NCI-H2196 treated with DMSO at 0.1 percent for 48 hours (cell line): Measurements from ENCODE around the gene PRSS50.
"Not testable (repeated sequence)": the region's sequence is repeated elsewhere in the genome, so short reads cannot be mapped to it uniquely, and the experiment has no call there.

Experiments used
- DNase-seq: peaks from one replicate; lab custom pipeline; 2025; ENCODE audit not compliant: unreplicated experiment; lab: John Stamatoyannopoulos, UW

Gene PRSS50

GRCh38 chr3:46717447-46718231, at the start of gene PRSS50:
PRSS50 (minus strand) TSS chr3:46717869; CDS start chr3:46717824, 45 bp downstream.
- DNase-seq = no peak

GRCh38 chr3:46764206-46764605, 46.5 kb upstream of the PRSS50 start:
- no peak for DNase-seq

DNA sequence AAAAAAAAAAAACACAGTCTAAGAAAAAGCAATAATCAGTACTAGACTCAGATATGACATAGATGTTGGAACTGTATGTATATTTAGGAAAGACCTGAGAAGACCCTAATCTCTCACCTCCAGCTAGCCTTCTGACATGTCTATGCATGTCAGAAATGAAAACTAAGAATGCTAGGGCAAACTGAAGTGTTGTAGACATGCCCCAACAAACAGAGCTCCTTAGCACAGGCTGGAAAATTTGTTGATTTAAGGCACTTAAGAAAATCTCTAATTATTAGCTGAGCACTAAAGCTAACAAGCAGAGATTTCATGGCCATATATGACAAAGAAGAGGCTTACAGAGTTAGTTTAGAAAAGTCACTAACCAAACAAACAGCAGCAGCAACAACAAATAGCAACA, 45.5 kb upstream of the PRSS50 start:
- DNase-seq = no peak

- DNase-seq = no peak
Observed at GRCh38 chr3:46759239-46760167, 41.8 kb upstream of the PRSS50 start.

DNA sequence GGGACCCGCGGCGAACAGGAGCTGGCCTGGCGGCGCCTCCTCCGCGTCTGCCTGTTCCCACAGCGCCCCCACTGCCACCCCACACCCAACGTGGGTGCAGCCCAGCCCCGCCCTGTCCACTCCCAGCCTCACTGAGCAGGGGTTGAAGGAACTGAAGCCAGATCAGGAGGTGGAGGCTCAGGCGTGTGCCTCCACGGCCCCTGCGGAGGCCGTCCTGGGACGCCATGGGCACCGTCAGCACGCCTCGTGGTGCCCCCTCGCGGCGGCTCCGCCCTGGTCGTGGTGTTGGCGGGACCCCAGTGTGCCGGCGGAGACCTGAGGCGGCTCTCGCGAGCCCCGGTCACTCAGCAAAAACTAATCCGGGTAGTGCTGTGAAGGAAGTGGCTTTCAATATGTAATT, 39.0 kb upstream of the PRSS50 start:
- DNase-seq = no peak

DNA sequence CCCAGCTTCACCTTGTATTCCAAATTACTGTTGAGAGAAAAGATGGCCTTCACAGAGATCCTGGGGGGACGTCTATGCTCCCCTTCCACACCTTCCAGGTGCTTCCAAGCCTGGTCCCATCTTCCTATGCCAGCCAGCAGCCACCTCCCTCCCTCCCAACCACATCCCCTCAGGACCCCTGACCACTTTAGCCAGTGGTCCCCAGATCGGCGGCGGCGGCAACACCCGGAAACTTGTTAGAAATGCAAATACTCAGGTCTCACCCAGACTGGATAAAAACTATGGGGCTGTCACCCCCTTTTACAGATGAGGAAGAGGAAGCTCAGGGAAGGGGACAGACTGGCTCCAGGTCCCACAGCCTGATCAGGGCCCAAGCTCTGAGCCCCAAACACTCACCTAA, 38.0 kb upstream of the PRSS50 start:
- DNase-seq = no peak

DNA sequence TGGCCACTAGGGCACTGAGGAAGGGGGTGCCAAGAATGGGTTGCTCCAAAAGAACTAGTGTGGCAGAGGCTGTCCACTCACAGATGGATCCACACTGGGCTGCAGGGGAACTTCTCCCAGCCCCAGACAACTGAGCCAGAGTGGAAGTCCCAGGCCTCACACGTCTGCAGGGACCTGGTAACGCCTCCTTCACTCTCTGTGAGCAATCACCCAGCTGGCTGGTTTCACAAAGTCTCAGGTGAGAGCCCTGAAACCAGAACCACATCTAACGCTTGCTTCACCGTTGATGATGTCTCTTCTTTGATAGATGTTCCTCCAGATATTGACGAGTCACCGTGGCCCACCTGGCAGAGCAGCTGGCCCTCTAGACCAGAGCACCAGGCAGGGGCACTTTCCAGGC, 35.5 kb upstream of the PRSS50 start:
- not testable (repeated sequence) for DNase-seq

GRCh38 chr3:46750555-46751038, 32.9 kb upstream of the PRSS50 start:
- DNase-seq = no peak

DNA sequence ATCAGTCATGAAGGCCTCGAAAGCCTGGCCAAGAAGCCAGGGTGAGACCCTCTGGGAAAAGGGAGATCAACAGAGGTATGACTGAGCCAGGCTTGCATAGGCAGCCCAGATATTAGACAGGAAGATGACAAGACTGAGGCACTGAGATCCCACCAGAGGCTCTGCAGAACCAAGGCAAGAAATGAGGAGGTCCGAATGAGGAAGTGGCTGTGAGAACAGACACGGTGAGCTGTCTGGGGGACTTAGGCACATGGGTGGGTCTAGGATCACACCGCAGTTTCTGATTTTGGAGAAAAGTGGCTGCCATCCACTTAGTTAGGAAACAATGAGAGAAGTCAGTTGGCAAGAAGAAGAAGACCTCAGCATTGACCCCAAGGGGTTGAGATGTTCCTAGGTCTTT, 31.5 kb upstream of the PRSS50 start:
- no peak for DNase-seq

DNA sequence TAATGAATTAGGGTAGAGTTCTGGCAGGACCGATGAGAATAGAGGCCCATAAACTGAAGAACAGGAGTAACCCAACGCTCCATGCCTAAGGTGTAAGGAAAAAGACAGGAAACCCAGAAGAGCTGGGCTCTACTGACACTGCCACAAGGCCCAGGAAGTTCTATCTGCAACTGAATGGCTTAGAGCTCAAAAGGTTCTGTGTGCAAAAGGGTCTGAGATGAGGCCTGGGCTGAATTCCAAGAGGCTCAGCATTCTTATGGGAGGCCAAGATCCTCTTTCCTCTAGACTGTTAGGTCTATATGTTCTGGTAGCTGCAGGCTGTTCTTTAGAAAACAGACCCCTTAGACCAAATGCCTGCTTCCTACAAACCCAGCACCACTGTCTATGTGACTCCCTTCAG, 30.5 kb upstream of the PRSS50 start:
- no peak for DNase-seq

GRCh38 chr3:46746711-46747110, 29.0 kb upstream of the PRSS50 start:
- no peak for DNase-seq

DNA sequence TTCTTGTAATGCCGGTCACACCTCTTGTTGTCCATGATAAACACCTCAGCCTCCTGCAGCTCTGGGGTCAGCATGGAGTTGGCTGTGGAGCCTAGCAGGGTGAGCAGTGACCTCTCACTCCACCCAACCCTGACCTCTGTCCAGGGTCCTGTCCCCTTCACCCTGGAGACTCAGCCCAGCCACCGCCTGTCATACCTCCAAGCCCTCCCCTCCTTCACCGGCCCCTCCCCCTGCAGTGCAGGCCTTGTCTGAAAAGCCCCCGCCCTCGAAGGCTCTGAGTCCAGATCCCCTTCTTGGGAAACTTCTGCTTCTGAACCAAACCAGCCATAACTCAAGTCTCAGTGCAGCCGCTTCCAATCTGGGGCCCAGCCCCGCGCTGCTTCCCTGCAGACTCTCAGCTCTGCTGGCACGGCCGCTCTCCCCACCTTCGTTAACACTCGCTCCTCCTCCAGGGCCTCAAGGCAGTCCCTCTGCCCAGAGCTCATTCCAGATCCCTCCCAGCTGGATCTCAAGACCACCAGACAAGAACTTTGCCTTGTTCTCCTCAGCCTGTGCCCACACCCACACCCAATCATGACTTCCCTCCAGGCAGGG, 25.4 kb upstream of the PRSS50 start:
- DNase-seq = no peak

- not testable (repeated sequence) for DNase-seq
Observed at GRCh38 chr3:46739565-46739964, 21.9 kb upstream of the PRSS50 start.

DNA sequence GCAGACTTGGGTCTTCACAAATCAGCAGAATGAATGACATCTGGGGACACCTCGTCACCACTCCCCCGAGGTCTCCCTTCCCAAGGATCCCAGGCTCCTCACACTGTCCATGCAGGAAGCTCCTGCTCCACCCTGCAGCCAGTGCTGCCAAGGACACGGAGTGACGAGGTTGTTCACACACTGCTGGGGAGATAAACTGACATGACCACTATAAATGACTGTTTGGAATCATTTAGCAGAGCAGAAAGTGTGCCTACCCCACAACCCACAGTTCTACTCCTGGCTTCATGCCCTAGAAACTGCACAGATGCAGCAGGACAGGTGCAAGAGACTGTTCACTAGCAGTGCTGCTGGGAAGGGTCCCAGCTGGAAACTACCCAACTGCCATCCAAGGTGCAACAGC, 19.7 kb upstream of the PRSS50 start:
- DNase-seq = no peak

GRCh38 chr3:46736006-46736872, 18.6 kb upstream of the PRSS50 start:
- no peak for DNase-seq

GRCh38 chr3:46734773-46735172, 17.1 kb upstream of the PRSS50 start:
- DNase-seq = no peak

DNA sequence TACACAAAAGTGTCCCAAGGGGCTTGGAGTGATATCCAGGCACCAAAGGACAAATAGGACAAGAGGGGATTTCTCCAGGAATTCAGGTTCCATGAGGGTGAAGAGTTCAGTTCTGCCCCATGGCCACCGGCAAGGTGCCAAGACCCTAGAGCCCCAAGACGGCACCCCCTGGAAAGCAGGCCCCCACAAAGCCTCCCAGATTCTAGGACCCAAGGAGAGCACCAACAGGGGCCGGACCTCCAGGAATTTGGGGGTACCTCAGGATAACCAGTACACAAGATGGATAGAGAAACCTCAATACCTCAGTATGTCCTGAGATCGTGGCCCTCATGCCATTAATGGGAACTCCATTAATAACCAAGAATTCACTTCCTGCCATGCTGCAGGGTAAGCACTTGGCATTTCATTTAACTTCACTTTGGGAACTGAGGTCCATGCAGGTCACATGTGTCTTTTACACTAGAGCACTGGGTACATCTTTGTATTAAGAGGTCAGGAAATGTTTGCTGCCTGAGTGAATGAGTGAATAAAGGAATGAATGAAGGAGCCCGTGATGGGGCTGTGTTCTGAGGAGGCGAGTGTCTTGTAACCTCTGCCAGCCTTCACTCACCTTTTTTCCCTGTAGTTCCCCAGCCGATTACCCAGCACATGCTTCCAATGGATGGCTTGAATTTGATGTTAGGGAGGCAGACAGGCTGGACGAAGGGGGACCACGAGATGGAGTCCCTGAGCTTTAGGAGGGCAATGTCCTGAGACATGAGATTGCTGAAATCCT, 15.5 kb upstream of the PRSS50 start:
- no peak for DNase-seq

DNA sequence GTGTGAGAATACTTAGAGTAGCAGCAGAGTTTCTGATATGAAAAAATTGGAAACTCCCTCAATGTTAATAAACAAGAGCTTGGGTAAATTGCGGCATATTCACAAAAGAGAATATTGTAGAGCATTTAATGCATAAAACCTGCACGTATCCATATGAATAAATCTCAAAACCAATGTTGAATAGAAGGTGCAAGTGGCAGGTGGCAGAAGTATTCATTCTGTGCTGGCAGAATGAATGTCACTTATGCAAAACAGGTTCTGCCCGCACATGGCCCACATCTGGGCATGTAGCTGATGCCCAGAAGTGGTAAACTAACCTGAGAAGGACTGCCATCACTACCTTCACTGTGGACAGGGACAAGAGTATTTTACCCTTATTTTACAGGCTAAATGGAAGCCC, 14.1 kb upstream of the PRSS50 start:
- no peak for DNase-seq

- DNase-seq = no peak
Observed at GRCh38 chr3:46730819-46731218, 13.2 kb upstream of the PRSS50 start.

DNA sequence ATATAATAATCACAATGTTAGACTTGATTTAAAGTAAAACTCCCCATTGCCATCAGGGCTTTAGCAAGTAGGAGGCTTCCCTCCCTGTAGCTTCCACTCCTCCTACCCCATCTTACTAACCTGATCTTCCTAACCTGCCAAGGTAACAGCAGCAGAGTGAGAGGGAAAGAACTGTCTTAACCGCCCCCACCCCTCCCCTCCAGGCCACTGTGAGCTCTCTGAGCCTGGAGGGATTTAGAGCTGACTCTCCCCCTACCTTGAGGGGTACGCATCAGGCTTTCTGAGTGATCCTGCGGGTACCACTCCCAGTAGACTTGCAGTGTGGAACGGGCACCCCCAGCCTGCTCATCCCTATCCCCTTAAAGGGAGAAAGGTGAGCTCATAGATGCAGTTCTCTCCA, 11.4 kb upstream of the PRSS50 start:
- DNase-seq = no peak
